ENCODE measurements around the gene KIAA1755.

- TF ChIP-seq POLR2A (IDR thresholded peaks at IDR 0.05) (no peak), CTCF (IDR thresholded peaks at IDR 0.05) (no peak)
These were observed 82.5 kb downstream of the KIAA1755 start for GRCh38 chr20:38178065-38178491.

Data from tibial nerve (tissue), 3 donors.